GM12878 (cell line): ENCODE data around the gene EEF2K. TPM values are rescaled to one million over a fixed set of nuclear protein-coding genes. Genes with fewer than 3 reads are reported as not detected.

Experiments used
- ATAC-seq: fragments of 200-7000 bp; cut with Tn5 transposase; 3 replicates; pipeline ENCODE4 v1.9.1; 2020; ENCODE audit warnings: mild to moderate bottlenecking, moderate library complexity
- BruUV-seq: library from RNA; stranded (reverse); fragments of 400-500 nt; replicated peaks from 2 replicates; lab custom pipeline; 2021; lab: Mats Ljungman, UMichigan
- CTCF ChIA-PET: fragments of 300-600 bp; sonication (Branson Sonifier 250); formaldehyde crosslinking; extraction: SDS; loops from one replicate; lab custom pipeline; 2021; ENCODE audit warnings: inconsistent platforms; lab: Yijun Ruan, JAX
- POLR2A ChIA-PET: fragments of 350-600 bp; formaldehyde crosslinking; extraction: SDS; loops from one replicate; lab custom pipeline; 2021; ENCODE audit warnings: inconsistent platforms; lab: Charles Lee
- RAD21 ChIA-PET: fragments of 300-600 bp; sonication (Branson Sonifier 250); formaldehyde crosslinking; loops from one replicate; lab custom pipeline; 2023; ENCODE audit warnings: antibody characterized with exemption; ENCODE audit not compliant: unreplicated experiment; lab: Charles Lee
- SMC1A ChIA-PET: fragments of 300-600 bp; sonication (Branson Sonifier 250); formaldehyde crosslinking; loops from one replicate; lab custom pipeline; 2023; ENCODE audit not compliant: unreplicated experiment, uncharacterized antibody; lab: Charles Lee
- DNase-seq: peaks from one replicate; pipeline ENCODE4 v3.0.0-alpha.2; 2011; ENCODE audit warnings: low read depth, low spot score
- FAIRE-seq: peaks from 3 replicates; lab custom pipeline; 2011; peaks lifted over from hg19 to GRCh38; lab: Jason Lieb, UNC
- H2AFZ ChIP-seq: 2 replicates; pipeline ENCODE4 v1.6.0; 2011; ENCODE audit warnings: low read depth, low read length, control low read depth; ENCODE audit not compliant: control insufficient read depth
- H3K27ac ChIP-seq: 2 replicates; pipeline ENCODE4 v1.5.1; 2011; ENCODE audit warnings: control low read depth; ENCODE audit not compliant: control insufficient read depth, insufficient read depth
- H3K27me3 ChIP-seq, 2 experiments: replicated peaks in 1 of 2; 2 replicates each; pipeline versions ENCODE4 v1.6.0 to v1.6.1; 2011; ENCODE audit warnings: low read length in 1 of 2; ENCODE audit not compliant: control insufficient read depth in 2 of 2, insufficient read depth in 2 of 2
- H3K36me3 ChIP-seq, 2 experiments: 2 replicates each; pipeline ENCODE4 v1.5.1; 2011; ENCODE audit warnings: low read length in 1 of 2; ENCODE audit not compliant: control insufficient read depth in 2 of 2, insufficient read depth in 2 of 2
- H3K4me1 ChIP-seq: 2 replicates; pipeline ENCODE4 v1.6.1; 2011; ENCODE audit warnings: mild to moderate bottlenecking, low read length, moderate library complexity, mixed read lengths; ENCODE audit not compliant: control insufficient read depth, insufficient read depth
- H3K4me2 ChIP-seq: 2 replicates; pipeline ENCODE4 v1.6.0; 2011; ENCODE audit warnings: control low read depth; ENCODE audit not compliant: control insufficient read depth, insufficient read depth
- H3K4me3 ChIP-seq: fragments of 200-600 bp; sonication (generic); 2 replicates; pipeline ENCODE4 v1.5.1; 2016
- H3K79me2 ChIP-seq: 2 replicates; pipeline ENCODE4 v1.6.0; 2011; ENCODE audit warnings: low read length; ENCODE audit not compliant: control insufficient read depth, insufficient read depth
- H3K9ac ChIP-seq: 2 replicates; pipeline ENCODE4 v1.8.0; 2011; ENCODE audit warnings: low read length, control low read depth, mixed read lengths; ENCODE audit not compliant: control insufficient read depth, insufficient read depth
- H3K9me3 ChIP-seq: replicated peaks from 3 replicates; pipeline ENCODE4 v1.5.1; 2011; ENCODE audit warnings: mild to moderate bottlenecking, low read length; ENCODE audit not compliant: control insufficient read depth, insufficient read depth
- H4K20me1 ChIP-seq: 2 replicates; pipeline ENCODE4 v1.6.0; 2011; ENCODE audit not compliant: control insufficient read depth, insufficient read depth
- ATF2 ChIP-seq: IDR thresholded peaks from 2 replicates; pipeline ENCODE4 v1.6.1; 2012; ENCODE audit warnings: low read length, inconsistent platforms
- ATF3 ChIP-seq: IDR thresholded peaks from 2 replicates; pipeline ENCODE4 v1.6.1; 2011; ENCODE audit warnings: low read depth, mild to moderate bottlenecking, low read length, moderate library complexity, borderline replicate concordance; ENCODE audit errors: extremely low read depth
- CREB1 ChIP-seq: IDR thresholded peaks from 2 replicates; pipeline ENCODE4 v1.6.1; 2012; ENCODE audit warnings: low read depth, mild to moderate bottlenecking, inconsistent platforms
- EGR1 ChIP-seq, 2 experiments: IDR thresholded peaks; 1 replicate in 1 of 2; 2 replicates in 1 of 2; pipeline ENCODE4 v1.6.1; 2011 to 2012; ENCODE audit warnings: low read depth in 2 of 2, low read length in 2 of 2, borderline replicate concordance in 1 of 2, mild to moderate bottlenecking in 1 of 2, moderate library complexity in 1 of 2
- MYB ChIP-seq: fragments of 150-350 bp; IDR thresholded peaks from 2 replicates; pipeline ENCODE4 v1.6.1; 2014; ENCODE audit warnings: mild to moderate bottlenecking, low read depth, low read length, borderline replicate concordance
- NFIC ChIP-seq: IDR thresholded peaks from 2 replicates; pipeline ENCODE4 v1.6.1; 2012; ENCODE audit warnings: low read depth, mild to moderate bottlenecking, inconsistent platforms, low read length, moderate library complexity
- NFYB ChIP-seq: IDR thresholded peaks from 2 replicates; pipeline ENCODE4 v1.6.1; 2011; ENCODE audit warnings: low read depth, mild to moderate bottlenecking, low read length, improper control_type of control experiment, moderate library complexity; ENCODE audit not compliant: insufficient read depth
- PML ChIP-seq: IDR thresholded peaks from 2 replicates; pipeline ENCODE4 v1.6.1; 2012; ENCODE audit warnings: low read length, inconsistent platforms
- REST ChIP-seq: IDR thresholded peaks from 2 replicates; pipeline ENCODE4 v1.6.1; 2012; ENCODE audit warnings: mild to moderate bottlenecking, low read depth, low read length
- SIX5 ChIP-seq: IDR thresholded peaks from 2 replicates; pipeline ENCODE4 v1.6.1; 2011; ENCODE audit warnings: mild to moderate bottlenecking, low read depth, low read length, moderate library complexity; ENCODE audit not compliant: severe bottlenecking
- SP1 ChIP-seq: IDR thresholded peaks from one replicate; pipeline ENCODE4 v1.6.1; 2011; ENCODE audit warnings: low read depth, low read length
- TARDBP ChIP-seq: IDR thresholded peaks from 2 replicates; pipeline ENCODE4 v1.6.1; 2016; ENCODE audit warnings: borderline replicate concordance
- TCF3 ChIP-seq: IDR thresholded peaks from 2 replicates; pipeline ENCODE4 v1.6.1; 2012; ENCODE audit warnings: low read depth, mild to moderate bottlenecking, low read length, borderline replicate concordance; ENCODE audit not compliant: insufficient read depth
- ZBTB40 ChIP-seq: fragments of 450-650 bp; IDR thresholded peaks from 2 replicates; pipeline ENCODE4 v1.6.1; 2016; ENCODE audit warnings: mild to moderate bottlenecking, moderate library complexity, borderline replicate concordance
- WGBS: methylation state at CpG from one replicate; pipeline ENCODE4 v1.1.6; 2016; ENCODE audit warnings: low lambda C conversion rate; ENCODE audit not compliant: insufficient replicate concordance, insufficient coverage; ENCODE audit errors: missing lambda C conversion rate; 5-methylcytosine and 5-hydroxymethylcytosine counted together
- in situ Hi-C: fragments of 300-500 bp; cut with MboI; formaldehyde crosslinking; loops from 9 replicates; pipeline ENCODE4 v1.14.3; 2018; ENCODE audit warnings: mixed read lengths
- intact Hi-C: fragments of 100-400 bp; cut with micrococcal nuclease; formaldehyde crosslinking; loops from one replicate; pipeline ENCODE4 v1.14.2; 2022; ENCODE audit not compliant: unreplicated experiment
- polyA plus RNA-seq, 11 experiments: library from polyadenylated mRNA; depleted of rRNA in 4 of 11; unstranded in 6 of 11; stranded (reverse) in 5 of 11; fragments of >200 nt; fragmentation: Nextera tagmentation in 4 of 11; fragmentation: Illumina TruSeq in 1 of 11; extraction: Ambion mirVana in 4 of 11; extraction: Trizol in 1 of 11; gene quantifications; 1 replicate in 1 of 11; 2 replicates in 10 of 11; pipeline versions ENCODE4 v1.2.1 to v1.2.3, GENCODE V29; 2011 to 2016; ENCODE audit warnings: inconsistent platforms in 2 of 11, missing spikeins in 2 of 11, low read depth in 1 of 11
- total RNA-seq, 4 experiments: library from RNA; depleted of rRNA in 3 of 4; stranded (reverse); fragments of >200 nt in 3 of 4; fragmentation: Illumina TruSeq in 1 of 4; extraction: Trizol in 1 of 4; gene quantifications; 2 replicates each; pipeline versions ENCODE4 v1.2.1 to v1.2.3, GENCODE V29; 2013 to 2021

The EEF2K gene
- total and polyA plus RNA-seq, 10 of the 15 experiments (the other 5 are each of a cell fraction or from before 2014, with no cell fraction given) = 2.0 to 29.6 (median 12.2) TPM

GRCh38 chr16:22326369-22326652 is 120.2 kb downstream of the EEF2K start:
- ChIA-PET POLR2A (no interaction called here), SMC1A (no interaction called here), RAD21 (no interaction called here), CTCF (no interaction called here)
- H4K20me1 ChIP-seq = no peaks in the 10 kb centered on the region
- ATAC-seq = no peak
- no peak overlapping the region for H3K4me3 ChIP-seq
- no peak overlapping the region for H3K4me2 ChIP-seq
- H3K9me3 ChIP-seq = no peaks in the 10 kb centered on the region
- no peak overlapping the region for H3K27ac ChIP-seq
- no peak for FAIRE-seq
- intact Hi-C loops (no loop called here), in situ Hi-C loops (loop anchor here (10.0 kb wide), 4 partner anchors 348 to 1172 kb away; partner anchors contain the start of genes DNAH3 and LDAF1)
- no peak for TF ChIP-seq ZBTB40
- no peak for TF ChIP-seq PML
- no peak for TF ChIP-seq SP1
- TF ChIP-seq NFYB = no peak
- TF ChIP-seq MYB = no peak
- no peak for TF ChIP-seq TCF3
- TF ChIP-seq SIX5 = no peak
- TF ChIP-seq ATF2 = no peak
- no peak for TF ChIP-seq ATF3
- TF ChIP-seq REST = no peak
- no peak for TF ChIP-seq TARDBP
- no peak for TF ChIP-seq NFIC
- TF ChIP-seq CREB1 = no peak
- TF ChIP-seq EGR1 (IDR thresholded peaks at IDR 0.05; ENCODE audit: borderline replicate concordance in 1 of 2, low read depth in 2 of 2, low read length in 2 of 2) = no peak
- H3K27me3 ChIP-seq = no peaks in the 10 kb centered on the region
- BruUV-seq = no TSS peak
- WGBS = 75% methylated on average over 4 of the region's 4 CpGs
- H3K36me3 ChIP-seq = peaks cover 20 to 49% of the 10 kb centered on the region in 2 experiments
- H3K9ac ChIP-seq = no peak overlapping the region
- no peaks in the 10 kb centered on the region for H3K4me1 ChIP-seq
- DNase-seq = no peak
- H2AFZ ChIP-seq = no peak overlapping the region
- H3K79me2 ChIP-seq = 0 out of 2 replicates have a peak, but pooled peaks cover 2% of the 10 kb centered on the region
